K562 (cell line): ENCODE data around the gene COX6B1. TPM values are rescaled to one million over a fixed set of nuclear protein-coding genes. Genes with fewer than 3 reads are reported as not detected.

ENCODE experiments used
- ATAC-seq: fragments of 200-7000 bp; cut with Tn5 transposase; 3 replicates; pipeline ENCODE4 v1.9.1; 2020; ENCODE audit warnings: moderate library complexity
- BruUV-seq: library from RNA; stranded (reverse); fragments of 400-500 nt; replicated peaks from 2 replicates; lab custom pipeline; 2021; lab: Mats Ljungman, UMichigan
- CTCF ChIA-PET: fragments of 300-600 bp; formaldehyde crosslinking; extraction: SDS; loops from one replicate; lab custom pipeline; 2021; ENCODE audit warnings: low intra/inter-chr PET ratio; lab: Yijun Ruan, JAX
- POLR2A ChIA-PET: fragments of 300-600, 350-650 bp; sonication (Branson Sonifier 250); formaldehyde crosslinking; extraction: SDS; loops from one replicate; lab custom pipeline; 2021; ENCODE audit warnings: antibody characterized with exemption, inconsistent platforms; lab: Yijun Ruan, JAX
- DNase-seq, 4 experiments: peaks; one replicate each; pipeline versions ENCODE4 v3.0.0 to v3.0.0-alpha.2; 2011 to 2018; ENCODE audit warnings: low spot score in 3 of 4, mixed read lengths in 3 of 4; ENCODE audit errors: extremely low read depth in 1 of 4
- FAIRE-seq: peaks from 2 replicates; lab custom pipeline; 2011; peaks lifted over from hg19 to GRCh38; lab: Jason Lieb, UNC
- H2AFZ ChIP-seq: 2 replicates; pipeline ENCODE4 v1.6.0; 2011; ENCODE audit warnings: low read depth, low read length, control low read depth, inconsistent platforms
- H3K27ac ChIP-seq: fragments of 200-600 bp; 3 replicates; pipeline ENCODE4 v1.8.0; 2011; ENCODE audit warnings: low read depth, mild to moderate bottlenecking, control low read depth, inconsistent platforms, low read length, moderate library complexity, mixed read lengths; ENCODE audit errors: extremely low read depth
- H3K27me3 ChIP-seq, 2 experiments: fragments of 300-600 bp in 1 of 2; 2 replicates in 1 of 2; 3 replicates in 1 of 2; pipeline versions ENCODE4 v1.6.0 to v1.8.0; 2011; ENCODE audit warnings: inconsistent platforms in 2 of 2, low read length in 2 of 2, mild to moderate bottlenecking in 1 of 2, mixed read lengths in 1 of 2, moderate library complexity in 1 of 2; ENCODE audit not compliant: control insufficient read depth in 2 of 2, insufficient read depth in 2 of 2
- H3K36me3 ChIP-seq: fragments of 300-600 bp; 3 replicates; pipeline ENCODE4 v1.8.0; 2011; ENCODE audit warnings: mild to moderate bottlenecking, low read length, inconsistent platforms; ENCODE audit not compliant: control insufficient read depth, insufficient read depth
- H3K4me1 ChIP-seq, 2 experiments: fragments of 200-600 bp in 1 of 2; replicated peaks in 1 of 2; 2 replicates in 1 of 2; 3 replicates in 1 of 2; pipeline versions ENCODE4 v1.5.1 to v1.8.0; 2011; ENCODE audit warnings: inconsistent platforms in 2 of 2, low read length in 2 of 2, mild to moderate bottlenecking in 1 of 2, mixed read lengths in 1 of 2, moderate library complexity in 1 of 2; ENCODE audit not compliant: control insufficient read depth in 2 of 2, insufficient read depth in 2 of 2
- H3K4me2 ChIP-seq: 2 replicates; pipeline ENCODE4 v1.6.1; 2011; ENCODE audit warnings: low read length, control low read depth, inconsistent platforms, mixed read lengths; ENCODE audit not compliant: insufficient read depth
- H3K4me3 ChIP-seq: fragments of 200-600 bp; sonication (generic), shearing (Covaris generic); 2 replicates; pipeline ENCODE4 v1.5.1; 2016; ENCODE audit warnings: control low read depth, inconsistent platforms
- H3K79me2 ChIP-seq: fragments of 200-600 bp; 3 replicates; pipeline ENCODE4 v1.8.0; 2011; ENCODE audit warnings: low read length, inconsistent platforms; ENCODE audit not compliant: control insufficient read depth, insufficient read depth
- H3K9ac ChIP-seq, 2 experiments: 2 replicates each; pipeline versions ENCODE4 v1.6.0 to v1.6.1; 2011; ENCODE audit warnings: low read depth in 2 of 2, low read length in 2 of 2, control low read depth in 1 of 2, inconsistent platforms in 1 of 2, mild to moderate bottlenecking in 1 of 2, mixed read lengths in 1 of 2; ENCODE audit not compliant: insufficient read depth in 1 of 2
- H3K9me1 ChIP-seq: one replicate; pipeline ENCODE4 v1.6.0; 2011; ENCODE audit warnings: inconsistent platforms, mild to moderate bottlenecking, low read length, moderate library complexity; ENCODE audit not compliant: control insufficient read depth, insufficient read depth
- H3K9me3 ChIP-seq: replicated peaks from 2 replicates; pipeline ENCODE4 v1.5.1; 2011; ENCODE audit warnings: low read depth, low read length, inconsistent platforms; ENCODE audit not compliant: control insufficient read depth, insufficient read depth
- H4K20me1 ChIP-seq: replicated peaks from 2 replicates; pipeline ENCODE4 v1.6.1; 2011; ENCODE audit warnings: low read length, inconsistent platforms, mixed read lengths; ENCODE audit not compliant: control insufficient read depth, insufficient read depth
- CHD1 ChIP-seq: fragments of 200-600 bp; sonication (generic); IDR thresholded peaks from one replicate; pipeline ENCODE4 v1.6.1; 2012; ENCODE audit warnings: mild to moderate bottlenecking, moderate library complexity, low read length, inconsistent platforms
- HSF4 ChIP-seq: fragments of 250-450 bp; sonication (Bioruptor Pico); IDR thresholded peaks from 2 replicates; pipeline ENCODE4 v2.1.2; 2022; ENCODE audit warnings: mild to moderate bottlenecking, moderate library complexity, borderline replicate concordance
- LCOR ChIP-seq: sonication (generic); formaldehyde crosslinking; IDR thresholded peaks from 2 replicates; pipeline ENCODE4 v1.8.0; 2022; ENCODE audit warnings: mild to moderate bottlenecking, missing genetic modification reagents
- MAFK ChIP-seq: IDR thresholded peaks from 2 replicates; pipeline ENCODE4 v1.6.1; 2011; ENCODE audit warnings: low read length, improper control_type of control experiment
- MCM2 ChIP-seq: fragments of 450-650 bp; IDR thresholded peaks from 2 replicates; pipeline ENCODE4 v1.6.1; 2017; ENCODE audit warnings: low read depth, mild to moderate bottlenecking
- NR4A1 ChIP-seq, 2 experiments: fragments of 250-450 bp in 1 of 2; fragments of 450-650 bp in 1 of 2; sonication (Bioruptor Pico) in 1 of 2; IDR thresholded peaks; 2 replicates each; pipeline versions ENCODE4 v1.4.0 to v1.6.1; 2016 to 2020; ENCODE audit warnings: mild to moderate bottlenecking in 2 of 2, missing compliant biosample characterization in 1 of 2, missing genetic modification characterization in 1 of 2, moderate library complexity in 1 of 2
- RBM22 ChIP-seq: fragments of 200-400 bp; formaldehyde crosslinking; IDR thresholded peaks from 2 replicates; pipeline ENCODE4 v1.6.1; 2018; ENCODE audit warnings: low read length, low read depth; ENCODE audit not compliant: poor library complexity, severe bottlenecking
- RBM25 ChIP-seq: fragments of 200-400 bp; formaldehyde crosslinking; IDR thresholded peaks from 2 replicates; pipeline ENCODE4 v1.6.1; 2018; ENCODE audit warnings: low read length, low read depth, moderate library complexity; ENCODE audit not compliant: severe bottlenecking
- ZSCAN29 ChIP-seq: fragments of 450-650 bp; IDR thresholded peaks from 2 replicates; pipeline ENCODE4 v1.6.1; 2017
- WGBS: fragments of 100-300 bp; shearing (Covaris generic); methylation state at CpG from one replicate; pipeline ENCODE4 v1.1.6; 2016; ENCODE audit warnings: low coverage, mixed read lengths; ENCODE audit not compliant: insufficient coverage; ENCODE audit errors: missing lambda C conversion rate; 5-methylcytosine and 5-hydroxymethylcytosine counted together
- in situ Hi-C: fragments of 300-500 bp; cut with MboI; formaldehyde crosslinking; loops from 4 replicates; pipeline ENCODE4 v1.15.0; 2018; ENCODE audit warnings: inconsistent platforms, mixed read lengths
- intact Hi-C: fragments of 100-400 bp; cut with micrococcal nuclease; formaldehyde crosslinking; loops from 2 replicates; pipeline ENCODE4 v1.14.2; 2022
- polyA plus RNA-seq, 8 experiments: library from polyadenylated mRNA; depleted of rRNA in 4 of 8; stranded (reverse) in 5 of 8; unstranded in 3 of 8; fragments of >200 nt; fragmentation: Nextera tagmentation in 2 of 8; fragmentation: Illumina TruSeq in 1 of 8; extraction: Ambion mirVana in 2 of 8; extraction: Trizol in 1 of 8; gene quantifications; 2 replicates each; pipeline versions ENCODE4 v1.2.1 to v1.2.3, GENCODE V29; 2011 to 2014; ENCODE audit warnings: inconsistent platforms in 1 of 8, missing spikeins in 1 of 8
- total RNA-seq, 7 experiments: library from RNA; depleted of rRNA in 6 of 7; stranded (reverse); fragments of >200 nt in 6 of 7; fragmentation: Illumina TruSeq in 2 of 7; extraction: Trizol in 2 of 7; gene quantifications; 2 replicates each; pipeline versions ENCODE4 v1.2.1 to v1.2.3, GENCODE V29; 2011 to 2021; ENCODE audit warnings: low replicate concordance in 1 of 7
- TF ChIP-seq, protein P1 (sequence below), 3 experiments: fragments of 200-800 bp in 1 of 3; fragments of 250-450 bp in 1 of 3; fragments of 450-650 bp in 1 of 3; sonication (Bioruptor Pico) in 1 of 3; sonication (Bioruptor generic) in 1 of 3; formaldehyde crosslinking in 1 of 3; IDR thresholded peaks; 2 replicates each; pipeline versions ENCODE4 v1.6.1 to v1.8.0; 2016 to 2022; ENCODE audit warnings: mild to moderate bottlenecking in 2 of 3, missing genetic modification characterization in 2 of 3, missing compliant biosample characterization in 1 of 3, moderate library complexity in 1 of 3

The COX6B1 gene
- total and polyA plus RNA-seq, 9 of the 15 experiments (the other 6 are each of a cell fraction or from before 2014, with no cell fraction given), result 777 to 2,393 (median 1,219) TPM

DNA sequence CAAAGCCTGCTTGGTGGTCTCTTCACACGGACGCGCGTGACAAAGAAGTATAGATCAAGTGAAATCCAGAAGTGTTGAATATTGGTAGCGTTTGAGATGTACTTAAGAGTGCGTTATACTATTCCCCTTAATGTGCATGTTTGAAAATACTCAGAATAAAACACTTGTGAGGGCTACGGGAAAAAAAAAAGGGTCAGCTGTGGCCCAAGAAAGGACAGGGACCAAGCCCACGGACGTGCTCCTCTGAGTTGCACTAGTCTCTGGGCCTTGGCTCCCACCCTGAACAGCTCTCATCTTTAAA, 19.9 kb upstream of the COX6B1 start:
- DNase-seq (no peak), FAIRE-seq (no peak), ATAC-seq (no peak)
- H3K4me3 ChIP-seq, result peak overlapping the region; percentile 100
- H3K9me3 ChIP-seq, result no peaks in the 10 kb centered on the region
- TSS peak; percentile 98 for BruUV-seq
- in situ Hi-C loops (no loop called here), intact Hi-C loops (no loop called here)
- POLR2A ChIA-PET, result interaction anchor here (0.6 kb wide), 1 partner anchor 20 kb away, joined by 3 read pairs; no protein-coding TSS in a partner anchor
- peaks cover 4 to 20% of the 10 kb centered on the region in 2 experiments; a peak in 3 of 5 replicates for H3K4me1 ChIP-seq
- H4K20me1 ChIP-seq, result no peaks in the 10 kb centered on the region
- whole genome bisulfite sequencing, result 32% methylated on average over 9 of the region's 9 CpGs
- TF ChIP-seq LCOR, result no peak
- TF ChIP-seq CHD1, result peak; percentile 52
- peak overlapping the region; percentile 99 for H3K4me2 ChIP-seq
- CTCF ChIA-PET, result no interaction called here
- H3K79me2 ChIP-seq, result peaks cover 10% of the 10 kb centered on the region
- H3K36me3 ChIP-seq, result peaks cover 31% of the 10 kb centered on the region; the same call in 2 of the 3 replicates
- peak overlapping the region; percentile 93 to 99 for H3K9ac ChIP-seq
- peak overlapping the region; percentile 70 for H3K27ac ChIP-seq
- H3K9me1 ChIP-seq, result no peaks in the 10 kb centered on the region
- H2AFZ ChIP-seq, result peak overlapping the region; percentile 66
- no peaks in the 10 kb centered on the region for H3K27me3 ChIP-seq

DNA sequence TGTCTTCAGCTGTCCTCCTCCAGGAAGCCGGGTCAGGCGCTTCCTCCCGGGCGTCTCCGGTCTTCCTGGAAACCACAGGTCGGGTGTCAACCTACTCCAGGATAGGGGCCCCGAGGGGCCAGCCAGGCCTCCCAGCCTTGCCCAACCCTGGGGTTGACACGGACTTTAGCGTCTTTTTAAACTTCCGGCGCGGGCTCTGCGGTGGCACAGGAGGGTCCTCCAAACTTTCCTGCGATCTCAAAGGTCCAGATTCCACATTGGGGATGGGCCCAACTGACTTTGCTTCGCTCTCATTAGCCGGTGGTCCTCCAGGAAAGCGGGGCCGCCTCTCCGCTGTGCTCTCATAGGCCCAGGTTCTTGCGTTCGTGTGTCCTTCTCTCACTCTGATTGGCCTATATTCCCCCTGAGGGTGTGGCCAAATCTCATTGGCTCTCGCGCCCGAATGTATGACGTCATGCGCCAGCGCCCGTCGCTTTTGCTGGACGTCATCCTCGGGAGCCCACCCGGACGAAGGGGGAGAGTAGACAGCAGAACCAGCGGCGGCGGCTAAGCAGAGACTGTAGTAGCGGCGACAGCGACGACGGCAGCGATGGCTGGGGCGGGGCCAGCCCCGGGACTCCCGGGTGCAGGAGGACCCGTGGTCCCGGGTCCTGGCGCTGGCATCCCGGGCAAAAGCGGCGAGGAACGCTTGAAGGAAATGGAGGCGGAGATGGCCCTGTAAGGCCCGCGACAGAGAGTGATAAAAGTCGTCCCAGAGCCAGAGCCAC, 19.4 kb upstream of the COX6B1 start, which contains the start of gene RBM42:
RBM42 (plus strand) TSS at position 472 of the 767 bp plus-strand sequence; CDS start at position 590, 118 bp downstream.
- in situ Hi-C loops (no loop called here), intact Hi-C loops (no loop called here)
- WGBS, result under 1% methylated on average over 42 of the region's 56 CpGs
- FAIRE-seq (peak; percentile 100), DNase-seq (peak; percentile 97 to 99 (median 98)), ATAC-seq (peak; percentile 100)
- Histone ChIP-seq H2AFZ (peak within 1 kb of the TSS; percentile 86), H3K9ac (peak within 1 kb of the TSS; percentile 93 to 99), H3K79me2 (peaks cover 10% of the 10 kb centered on the region), H3K9me3 (no peaks in the 10 kb centered on the region), H3K36me3 (peaks cover 36% of the 10 kb centered on the region; the same call in 2 of the 3 replicates), H3K9me1 (no peaks in the 10 kb centered on the region), H3K4me1 (peaks cover 4 to 20% of the 10 kb centered on the region in 2 experiments; a peak in 3 of 5 replicates), H3K27ac (peak within 1 kb of the TSS; percentile 70), H3K4me2 (peak within 1 kb of the TSS; percentile 99), H3K27me3 (no peaks in the 10 kb centered on the region), H4K20me1 (no peaks in the 10 kb centered on the region), H3K4me3 (peak within 1 kb of the TSS; percentile 100)
- ChIA-PET POLR2A (interaction anchor here (0.6 to 1.0 kb wide), 2 partner anchors 20 to 28 kb away, joined by 3 read pairs; no protein-coding TSS in a partner anchor), CTCF (no interaction called here)
- no TSS peak for BruUV-seq
- TF ChIP-seq RBM25 (peak; percentile 86), RBM22 (peak; percentile 39), MCM2 (no peak), NR4A1 (CRISPR knock-in tag; IDR thresholded peaks at IDR 0.05) (no peak), NR4A1 (tag; IDR thresholded peaks at IDR 0.05) (no peak), HSF4 (CRISPR knock-in tag) (no peak), MAFK (no peak), ZSCAN29 (no peak)
- TF ChIP-seq, protein P1, sequence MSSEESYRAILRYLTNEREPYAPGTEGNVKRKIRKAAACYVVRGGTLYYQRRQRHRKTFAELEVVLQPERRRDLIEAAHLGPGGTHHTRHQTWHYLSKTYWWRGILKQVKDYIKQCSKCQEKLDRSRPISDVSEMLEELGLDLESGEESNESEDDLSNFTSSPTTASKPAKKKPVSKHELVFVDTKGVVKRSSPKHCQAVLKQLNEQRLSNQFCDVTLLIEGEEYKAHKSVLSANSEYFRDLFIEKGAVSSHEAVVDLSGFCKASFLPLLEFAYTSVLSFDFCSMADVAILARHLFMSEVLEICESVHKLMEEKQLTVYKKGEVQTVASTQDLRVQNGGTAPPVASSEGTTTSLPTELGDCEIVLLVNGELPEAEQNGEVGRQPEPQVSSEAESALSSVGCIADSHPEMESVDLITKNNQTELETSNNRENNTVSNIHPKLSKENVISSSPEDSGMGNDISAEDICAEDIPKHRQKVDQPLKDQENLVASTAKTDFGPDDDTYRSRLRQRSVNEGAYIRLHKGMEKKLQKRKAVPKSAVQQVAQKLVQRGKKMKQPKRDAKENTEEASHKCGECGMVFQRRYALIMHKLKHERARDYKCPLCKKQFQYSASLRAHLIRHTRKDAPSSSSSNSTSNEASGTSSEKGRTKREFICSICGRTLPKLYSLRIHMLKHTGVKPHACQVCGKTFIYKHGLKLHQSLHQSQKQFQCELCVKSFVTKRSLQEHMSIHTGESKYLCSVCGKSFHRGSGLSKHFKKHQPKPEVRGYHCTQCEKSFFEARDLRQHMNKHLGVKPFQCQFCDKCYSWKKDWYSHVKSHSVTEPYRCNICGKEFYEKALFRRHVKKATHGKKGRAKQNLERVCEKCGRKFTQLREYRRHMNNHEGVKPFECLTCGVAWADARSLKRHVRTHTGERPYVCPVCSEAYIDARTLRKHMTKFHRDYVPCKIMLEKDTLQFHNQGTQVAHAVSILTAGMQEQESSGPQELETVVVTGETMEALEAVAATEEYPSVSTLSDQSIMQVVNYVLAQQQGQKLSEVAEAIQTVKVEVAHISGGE (CRISPR knock-in tag; IDR thresholded peaks at IDR 0.05), result peak in 2 of 3 experiments; percentile 30 to 70; a peak in 2 of 6 replicates
